Nephron progenitor cell (in vitro differentiated cells): Measurements from ENCODE around the gene KLF3.

ENCODE experiments used
- DNase-seq: peaks from one replicate; pipeline ENCODE4 v3.0.0; 2021
- H3K27ac Mint-ChIP-seq: 2 replicates; pipeline ENCODE4 v1.8.0; 2021; ENCODE audit warnings: mild to moderate bottlenecking, moderate library complexity, mixed read lengths
- H3K27me3 Mint-ChIP-seq: 2 replicates; pipeline ENCODE4 v1.8.0; 2021; ENCODE audit warnings: mild to moderate bottlenecking, low read depth, mixed read lengths; ENCODE audit not compliant: poor library complexity
- H3K36me3 Mint-ChIP-seq: 2 replicates; pipeline ENCODE4 v1.8.0; 2021; ENCODE audit warnings: low read depth, mixed read lengths
- H3K4me1 Mint-ChIP-seq: 2 replicates; pipeline ENCODE4 v1.8.0; 2021; ENCODE audit warnings: mixed read lengths
- H3K4me3 Mint-ChIP-seq: 2 replicates; pipeline ENCODE4 v1.8.0; 2021; ENCODE audit warnings: mild to moderate bottlenecking, moderate library complexity, mixed read lengths
- H3K9me3 Mint-ChIP-seq: 2 replicates; pipeline ENCODE4 v1.8.0; 2021; ENCODE audit warnings: mild to moderate bottlenecking, moderate library complexity, mixed read lengths
- CTCF ChIP-seq: fragments of 200-600 bp; sonication (generic); IDR thresholded peaks from 2 replicates; pipeline ENCODE4 v1.5.0; 2021; ENCODE audit warnings: antibody characterized with exemption

The KLF3 gene

GRCh38 chr4:38734911-38735310, 70.9 kb downstream of the KLF3 start:
- Mint-ChIP-seq H3K4me1 (peaks cover 10% of the 10 kb centered on the region), H3K4me3 (no peak overlapping the region), H3K9me3 (peaks cover 19% of the 10 kb centered on the region), H3K36me3 (peaks cover 9% of the 10 kb centered on the region), H3K27ac (no peak overlapping the region), H3K27me3 (peaks cover 3% of the 10 kb centered on the region)
- TF ChIP-seq CTCF = no peak
- no peak for DNase-seq

GRCh38 chr4:38735870-38736269, 71.9 kb downstream of the KLF3 start:
- peaks cover 9% of the 10 kb centered on the region for H3K36me3 Mint-ChIP-seq
- no peak for DNase-seq
- peaks cover 3% of the 10 kb centered on the region for H3K27me3 Mint-ChIP-seq

GRCh38 chr4:38738940-38739803, 75.2 kb downstream of the KLF3 start:
- no peak overlapping the region for H3K27ac Mint-ChIP-seq
- H3K4me3 Mint-ChIP-seq = no peak overlapping the region
- peaks cover 6% of the 10 kb centered on the region for H3K27me3 Mint-ChIP-seq
- no peak for DNase-seq
- no peak for TF ChIP-seq CTCF
- H3K36me3 Mint-ChIP-seq = no peaks in the 10 kb centered on the region
- H3K4me1 Mint-ChIP-seq = peaks cover 7% of the 10 kb centered on the region
- H3K9me3 Mint-ChIP-seq = peaks cover 4% of the 10 kb centered on the region

More at GRCh38 chr4:38735870-38736269, 71.9 kb downstream of the KLF3 start:
- no peak overlapping the region for H3K4me3 Mint-ChIP-seq
- no peak for TF ChIP-seq CTCF
- peaks cover 5% of the 10 kb centered on the region for H3K4me1 Mint-ChIP-seq
- H3K27ac Mint-ChIP-seq = no peak overlapping the region
- peaks cover 19% of the 10 kb centered on the region for H3K9me3 Mint-ChIP-seq

GRCh38 chr4:38740303-38740702, 76.3 kb downstream of the KLF3 start:
- Mint-ChIP-seq H3K4me3 (no peak overlapping the region), H3K4me1 (peaks cover 7% of the 10 kb centered on the region)
- no peak for DNase-seq

GRCh38 chr4:38743866-38744265, 79.9 kb downstream of the KLF3 start:
- no peak for TF ChIP-seq CTCF
- H3K36me3 Mint-ChIP-seq = peaks cover 14% of the 10 kb centered on the region

More at GRCh38 chr4:38740303-38740702, 76.3 kb downstream of the KLF3 start:
- Mint-ChIP-seq H3K27ac (no peak overlapping the region), H3K9me3 (no peaks in the 10 kb centered on the region), H3K27me3 (peaks cover 6% of the 10 kb centered on the region), H3K36me3 (no peaks in the 10 kb centered on the region)
- TF ChIP-seq CTCF = no peak

GRCh38 chr4:38745881-38746280, 81.9 kb downstream of the KLF3 start:
- H3K27me3 Mint-ChIP-seq = peaks cover 2% of the 10 kb centered on the region
- H3K36me3 Mint-ChIP-seq = peaks cover 14% of the 10 kb centered on the region
- H3K4me1 Mint-ChIP-seq = peaks cover 19% of the 10 kb centered on the region
- H3K4me3 Mint-ChIP-seq = no peak overlapping the region
- no peak for TF ChIP-seq CTCF
- DNase-seq = no peak
- no peak overlapping the region for H3K27ac Mint-ChIP-seq
- H3K9me3 Mint-ChIP-seq = peaks cover 24% of the 10 kb centered on the region

More at GRCh38 chr4:38743866-38744265, 79.9 kb downstream of the KLF3 start:
- no peak for DNase-seq
- no peak overlapping the region for H3K27ac Mint-ChIP-seq
- peaks cover 2% of the 10 kb centered on the region for H3K27me3 Mint-ChIP-seq
- H3K9me3 Mint-ChIP-seq = peaks cover 22% of the 10 kb centered on the region
- H3K4me1 Mint-ChIP-seq = peaks cover 13% of the 10 kb centered on the region
- H3K4me3 Mint-ChIP-seq = no peak overlapping the region
